Measurements from ENCODE around the gene HSP90AB1. TPM values are rescaled to one million over a fixed set of nuclear protein-coding genes. Genes with fewer than 3 reads are reported as not detected.
A peak's percentile ranks its signal among the peaks of the same experiment; 100 is the strongest.

HSP90AB1 gene
- total RNA-seq, 3 donors from 2014 or later (not counting 1 experiment from before 2014, with no cell fraction given) = 256 to 372 (median 308) TPM

- Histone ChIP-seq H3K4me3 (ENCODE audit: low read length) (no peak overlapping the region), H3K4me1 (ENCODE audit: control insufficient read depth, insufficient read depth, low read length) (peaks cover 13% of the 10 kb centered on the region), H3K36me3 (ENCODE audit: control insufficient read depth, insufficient read depth, low read length) (no peaks in the 10 kb centered on the region), H3K9me3 (ENCODE audit: control insufficient read depth, insufficient read depth, low read length) (no peaks in the 10 kb centered on the region), H3K27ac (ENCODE audit: low read length) (no peak overlapping the region), H3K27me3 (ENCODE audit: control insufficient read depth, insufficient read depth, low read length) (peaks cover 39% of the 10 kb centered on the region)
- TF ChIP-seq CTCF (IDR thresholded peaks at IDR 0.05) = no peak
- intact Hi-C loops (cut with micrococcal nuclease) = no loop called here
- DNase-seq = no peak
- 83% methylated on average over 59 of the region's 59 CpGs for WGBS (ENCODE audit: insufficient coverage)
- Mint-ChIP-seq H3K27me3 (ENCODE audit: low read depth in 2 of 2) (peaks cover 58 to 60% of the 10 kb centered on the region in 2 donors), H3K36me3 (no peaks in the 10 kb centered on the region), H3K4me3 (no peak overlapping the region), H3K27ac (no peak overlapping the region), H3K9me3 (no peaks in the 10 kb centered on the region), H3K4me1 (peaks cover 0 to 13% of the 10 kb centered on the region in 2 donors)
- no peak for ATAC-seq
Measured at GRCh38 chr6:44275271-44275748, 28.4 kb downstream of the HSP90AB1 start.

GRCh38 chr6:44275749-44276648, 29.1 kb downstream of the HSP90AB1 start:
- Mint-ChIP-seq H3K27me3 (ENCODE audit: low read depth in 2 of 2) (peaks cover 62 to 65% of the 10 kb centered on the region in 2 donors), H3K9me3 (no peaks in the 10 kb centered on the region), H3K4me3 (peak overlapping the region; percentile 31), H3K4me1 (peaks cover 0 to 12% of the 10 kb centered on the region in 2 donors), H3K27ac (no peak overlapping the region), H3K36me3 (no peaks in the 10 kb centered on the region)
- Histone ChIP-seq H3K4me1 (ENCODE audit: control insufficient read depth, insufficient read depth, low read length) (peaks cover 11% of the 10 kb centered on the region), H3K9me3 (ENCODE audit: control insufficient read depth, insufficient read depth, low read length) (no peaks in the 10 kb centered on the region), H3K27me3 (ENCODE audit: control insufficient read depth, insufficient read depth, low read length) (peaks cover 38% of the 10 kb centered on the region), H3K27ac (ENCODE audit: low read length) (no peak overlapping the region), H3K4me3 (ENCODE audit: low read length) (no peak overlapping the region), H3K36me3 (ENCODE audit: control insufficient read depth, insufficient read depth, low read length) (no peaks in the 10 kb centered on the region)
- intact Hi-C loops (cut with micrococcal nuclease) = no loop called here
- ATAC-seq (peak; percentile 19 to 75 (median 50)), DNase-seq (peak in 1 of 2 donors; percentile 61)
- TF ChIP-seq CTCF (IDR thresholded peaks at IDR 0.05) = no peak
- 20% methylated on average over 109 of the region's 109 CpGs for WGBS (ENCODE audit: insufficient coverage)

- Histone ChIP-seq H3K27ac (ENCODE audit: low read length) (no peak overlapping the region), H3K27me3 (ENCODE audit: control insufficient read depth, insufficient read depth, low read length) (peaks cover 29% of the 10 kb centered on the region), H3K4me1 (ENCODE audit: control insufficient read depth, insufficient read depth, low read length) (peaks cover 7% of the 10 kb centered on the region), H3K9me3 (ENCODE audit: control insufficient read depth, insufficient read depth, low read length) (no peaks in the 10 kb centered on the region), H3K36me3 (ENCODE audit: control insufficient read depth, insufficient read depth, low read length) (no peaks in the 10 kb centered on the region), H3K4me3 (ENCODE audit: low read length) (no peak overlapping the region)
- peak overlapping the region; percentile 31 for H3K4me3 Mint-ChIP-seq
- no peak for TF ChIP-seq CTCF (IDR thresholded peaks at IDR 0.05)
- no peak for DNase-seq
- H3K4me1 Mint-ChIP-seq = peaks cover 0 to 5% of the 10 kb centered on the region in 2 donors
- intact Hi-C loops (cut with micrococcal nuclease) = no loop called here
- no peak overlapping the region for H3K27ac Mint-ChIP-seq
- H3K27me3 Mint-ChIP-seq (ENCODE audit: low read depth in 2 of 2) = peaks cover 54 to 57% of the 10 kb centered on the region in 2 donors
- H3K36me3 Mint-ChIP-seq = no peaks in the 10 kb centered on the region
- ATAC-seq = no peak
- no peaks in the 10 kb centered on the region for H3K9me3 Mint-ChIP-seq
- WGBS (ENCODE audit: insufficient coverage) = 74% methylated on average over 22 of the region's 23 CpGs
Measured at GRCh38 chr6:44276667-44277640, 30.1 kb downstream of the HSP90AB1 start.

Data from natural killer cell (primary cell).